HCT116 (cell line): ENCODE results near the gene COL4A1.

Source experiments
- CTCF ChIP-seq, 3 experiments: fragments of 200-600 bp in 1 of 3; sonication (generic) in 1 of 3; IDR thresholded peaks in 2 of 3; conservative IDR thresholded peaks in 1 of 3; 2 replicates each; pipeline ENCODE4 v1.5.1; 2012 to 2017; ENCODE audit warnings: low read depth in 2 of 3, low read length in 2 of 3, antibody characterized with exemption in 1 of 3, borderline replicate concordance in 1 of 3, control low read depth in 1 of 3, mild to moderate bottlenecking in 1 of 3, mixed read lengths in 1 of 3, mixed run types in 1 of 3, moderate library complexity in 1 of 3; ENCODE audit not compliant: insufficient read depth in 1 of 3
- SIN3A ChIP-seq: IDR thresholded peaks from 2 replicates; pipeline ENCODE4 v1.6.1; 2012; ENCODE audit warnings: low read depth

DNA sequence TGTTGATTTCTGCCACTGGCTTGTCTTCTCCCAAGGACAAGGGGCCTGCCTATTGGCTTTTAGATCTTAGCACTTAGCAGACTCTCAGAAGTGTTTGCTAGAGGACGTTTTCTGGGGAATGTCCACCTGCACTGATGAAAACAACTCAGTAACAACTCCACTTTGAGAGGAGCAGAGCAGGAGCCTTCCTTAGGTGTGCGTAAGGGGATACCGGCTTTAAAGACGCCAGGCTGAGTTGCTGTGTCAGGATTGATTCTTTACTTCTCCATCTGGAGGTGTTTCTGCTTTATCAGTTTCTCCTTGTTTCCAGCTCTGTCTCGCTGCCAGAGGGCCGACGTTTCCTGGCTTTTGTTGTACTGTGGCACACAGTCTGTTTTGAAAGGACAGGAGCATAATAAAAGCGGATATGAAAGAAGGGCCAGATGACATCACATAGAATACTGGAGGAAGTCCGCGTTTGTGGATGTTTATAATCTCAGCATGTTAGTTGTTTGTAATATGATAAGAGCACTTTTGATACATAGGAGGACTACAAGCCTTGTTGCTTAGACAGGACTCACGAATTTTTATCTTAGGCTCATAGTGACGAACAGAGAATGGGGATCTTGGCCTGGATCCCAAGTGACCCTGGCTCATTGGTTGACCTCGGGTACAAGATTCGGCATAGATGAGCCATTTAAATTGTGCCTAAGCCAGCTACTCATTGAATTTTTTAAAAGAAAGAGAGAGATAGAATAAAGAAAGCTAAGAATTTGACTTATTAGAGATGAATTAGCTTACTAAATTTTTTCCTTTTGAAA, 34.7 kb upstream of the COL4A1 start:
- no peak for TF ChIP-seq CTCF (IDR thresholded peaks at IDR 0.05 in 2 of 3, conservative IDR thresholded peaks at IDR 0.05 in 1 of 3; ENCODE audit: borderline replicate concordance in 1 of 3, insufficient read depth in 1 of 3, low read depth in 2 of 3, low read length in 2 of 3)
- TF ChIP-seq SIN3A = no peak
